Body of pancreas (tissue), 4 donors: ENCODE measurements around the gene WIPF3. TPM values are rescaled to one million over a fixed set of nuclear protein-coding genes. Genes with fewer than 3 reads are reported as not detected.

Source experiments
- ATAC-seq: fragments of 150-250 bp; one replicate; pipeline ENCODE4 v1.9.1; 2016
- DNase-seq, 4 donors: peaks; one replicate each; pipeline ENCODE4 v3.0.0-alpha.2; 2019
- H3K27ac ChIP-seq, 4 donors: fragments of 200-600 bp; sonication (generic); 1 replicate in 3 of 4; 2 replicates in 1 of 4; pipeline versions ENCODE4 v1.5.1 to v1.6.1; 2016 to 2019; ENCODE audit warnings: mild to moderate bottlenecking in 1 of 4, mixed read lengths in 1 of 4, moderate library complexity in 1 of 4
- H3K27me3 ChIP-seq, 2 donors: fragments of 200-600 bp; sonication (generic); one replicate each; pipeline ENCODE4 v1.6.0; 2016; ENCODE audit warnings: mild to moderate bottlenecking in 1 of 2
- H3K36me3 ChIP-seq, 2 donors: fragments of 200-600 bp; sonication (generic); replicated peaks in 1 of 2; 2 replicates each; pipeline ENCODE4 v1.5.1; 2016; ENCODE audit warnings: low read depth in 2 of 2; ENCODE audit not compliant: insufficient read depth in 1 of 2
- H3K4me1 ChIP-seq: fragments of 200-600 bp; sonication (generic); one replicate; pipeline ENCODE4 v1.6.0; 2016
- H3K4me3 ChIP-seq, 2 donors: fragments of 200-600 bp; sonication (generic); 1 replicate in 1 of 2; 2 replicates in 1 of 2; pipeline ENCODE4 v1.5.1; 2016 to 2019
- H3K9me3 ChIP-seq, 3 donors: fragments of 200-600 bp; sonication (generic); 1 replicate in 2 of 3; 2 replicates in 1 of 3; pipeline ENCODE4 v1.5.1; 2016
- CTCF ChIP-seq, 7 experiments: fragments of 450-650 bp in 4 of 7; fragments of 200-600 bp in 3 of 7; sonication (generic) in 3 of 7; IDR thresholded peaks; one replicate each; pipeline ENCODE4 v1.5.1; 2016 to 2019; ENCODE audit warnings: antibody characterized with exemption in 7 of 7
- POLR2A ChIP-seq, 3 donors: fragments of 450-650 bp; IDR thresholded peaks; one replicate each; pipeline ENCODE4 v1.6.1; 2016; ENCODE audit warnings: antibody characterized with exemption in 3 of 3, mild to moderate bottlenecking in 2 of 3
- WGBS, 2 donors: methylation state at CpG; one replicate each; pipeline ENCODE4 v1.1.5; 2017; 5-methylcytosine and 5-hydroxymethylcytosine counted together
- intact Hi-C: fragments of 100-400 bp; cut with DNase I; formaldehyde crosslinking; loops from one replicate; pipeline ENCODE4 v1.15.1; 2023
- total RNA-seq, 2 donors: library from RNA; depleted of rRNA; stranded (reverse); fragments of >200 nt; gene quantifications; one replicate each; pipeline ENCODE4 v1.1.0, GENCODE V29; 2016

WIPF3 gene
- total RNA-seq, 2 donors from 2014 or later = 0.33 to 1.0 TPM

GRCh38 chr7:29906200-29907022 is 100.1 kb downstream of the WIPF3 start:
- no peak overlapping the region for H3K27ac ChIP-seq
- DNase-seq (no peak), ATAC-seq (no peak)
- no peak overlapping the region for H3K4me3 ChIP-seq
- H3K4me1 ChIP-seq = no peaks in the 10 kb centered on the region
- peaks cover 0 to 16% (median 0%) of the 10 kb centered on the region in 3 donors for H3K9me3 ChIP-seq
- intact Hi-C loops = no loop called here
- 91 to 94% methylated on average over 3 of the region's 3 CpGs for WGBS, 2 donors
- H3K36me3 ChIP-seq = no peaks in the 10 kb centered on the region
- TF ChIP-seq POLR2A (IDR thresholded peaks at IDR 0.05) (no peak), CTCF (IDR thresholded peaks at IDR 0.05) (no peak)
- no peaks in the 10 kb centered on the region for H3K27me3 ChIP-seq

GRCh38 chr7:29914180-29914579 is 107.9 kb downstream of the WIPF3 start:
- H3K27ac ChIP-seq = no peak overlapping the region
- DNase-seq = no peak

GRCh38 chr7:29915481-29916215 is 109.3 kb downstream of the WIPF3 start:
- Histone ChIP-seq H3K27ac (no peak overlapping the region), H3K9me3 (no peaks in the 10 kb centered on the region), H3K4me3 (no peak overlapping the region), H3K36me3 (no peaks in the 10 kb centered on the region), H3K27me3 (no peaks in the 10 kb centered on the region), H3K4me1 (no peaks in the 10 kb centered on the region)
- intact Hi-C loops = no loop called here
- ATAC-seq (no peak), DNase-seq (peak in 1 of 4 donors; percentile 20)
- TF ChIP-seq CTCF (IDR thresholded peaks at IDR 0.05) (no peak), POLR2A (IDR thresholded peaks at IDR 0.05) (no peak)
- 53 to 75% methylated on average over 7 of the region's 7 CpGs for WGBS, 2 donors

More at GRCh38 chr7:29914180-29914579, 107.9 kb downstream of the WIPF3 start:
- TF ChIP-seq CTCF (IDR thresholded peaks at IDR 0.05) = no peak
- TF ChIP-seq POLR2A (IDR thresholded peaks at IDR 0.05) = no peak
- Histone ChIP-seq H3K36me3 (no peaks in the 10 kb centered on the region), H3K27me3 (no peaks in the 10 kb centered on the region), H3K4me1 (no peaks in the 10 kb centered on the region), H3K4me3 (no peak overlapping the region), H3K9me3 (no peaks in the 10 kb centered on the region)
- ATAC-seq = no peak
- 74 to 82% methylated on average over 4 of the region's 4 CpGs for WGBS, 2 donors
- intact Hi-C loops = no loop called here

GRCh38 chr7:29917641-29918040 is 111.3 kb downstream of the WIPF3 start:
- H3K27me3 ChIP-seq = no peaks in the 10 kb centered on the region
- DNase-seq (no peak), ATAC-seq (no peak)
- intact Hi-C loops = no loop called here
- no peaks in the 10 kb centered on the region for H3K9me3 ChIP-seq
- no peak overlapping the region for H3K4me3 ChIP-seq
- no peaks in the 10 kb centered on the region for H3K4me1 ChIP-seq
- no peaks in the 10 kb centered on the region for H3K36me3 ChIP-seq
- no peak overlapping the region for H3K27ac ChIP-seq
- TF ChIP-seq CTCF (IDR thresholded peaks at IDR 0.05) = no peak
- TF ChIP-seq POLR2A (IDR thresholded peaks at IDR 0.05) = no peak
- 80% methylated on average over 4 of the region's 4 CpGs for WGBS, 2 donors
